Heart left ventricle (tissue), 16 donors: ENCODE data around the gene RHBDD2. TPM values are rescaled to one million over a fixed set of nuclear protein-coding genes. Genes with fewer than 3 reads are reported as not detected.
"Not testable (repeated sequence)": the region's sequence is repeated elsewhere in the genome, so short reads cannot be mapped to it uniquely, and the experiment has no call there.

Experiments used
- ATAC-seq, 4 donors: fragments of 200-7000 bp; cut with Tn5 transposase; one replicate each; pipeline ENCODE4 v1.9.1; 2020 to 2022; ENCODE audit warnings: moderate library complexity in 4 of 4, mild to moderate bottlenecking in 3 of 4, moderate number of reproducible peaks in 1 of 4
- DNase-seq, 5 donors: peaks; one replicate each; pipeline ENCODE4 v3.0.0-alpha.2; 2020
- H3K27ac ChIP-seq, 12 donors: fragments of 200-600 bp; sonication (generic) in 4 of 12; one replicate each; pipeline versions ENCODE4 v1.5.0 to v1.8.0; 2016 to 2022; ENCODE audit warnings: mild to moderate bottlenecking in 2 of 12
- H3K27me3 ChIP-seq, 9 donors: fragments of 200-600 bp; sonication (generic) in 2 of 9; one replicate each; pipeline versions ENCODE4 v1.5.1 to v1.8.0; 2016 to 2022; ENCODE audit warnings: mild to moderate bottlenecking in 3 of 9
- H3K36me3 ChIP-seq, 9 donors: fragments of 200-600 bp; sonication (generic) in 2 of 9; one replicate each; pipeline versions ENCODE4 v1.5.0 to v1.8.0; 2018 to 2022; ENCODE audit warnings: mild to moderate bottlenecking in 2 of 9
- H3K4me1 ChIP-seq, 12 donors: fragments of 200-600 bp; sonication (generic) in 4 of 12; one replicate each; pipeline versions ENCODE4 v1.5.0 to v1.8.0; 2016 to 2022; ENCODE audit warnings: mild to moderate bottlenecking in 3 of 12
- H3K4me3 ChIP-seq, 12 donors: fragments of 200-600 bp; sonication (generic) in 4 of 12; one replicate each; pipeline versions ENCODE4 v1.5.0 to v1.8.0; 2017 to 2022; ENCODE audit warnings: mild to moderate bottlenecking in 9 of 12, moderate library complexity in 4 of 12
- H3K9me3 ChIP-seq, 12 donors: fragments of 200-600 bp; sonication (generic) in 4 of 12; one replicate each; pipeline versions ENCODE4 v1.5.0 to v1.8.0; 2016 to 2022; ENCODE audit warnings: mild to moderate bottlenecking in 1 of 12
- CTCF ChIP-seq, 12 donors: fragments of 200-600 bp; sonication (generic) in 4 of 12; IDR thresholded peaks; one replicate each; pipeline versions ENCODE4 v1.5.0 to v1.8.0; 2018 to 2022; ENCODE audit warnings: antibody characterized with exemption in 12 of 12, mild to moderate bottlenecking in 5 of 12
- POLR2A ChIP-seq, 2 donors: fragments of 450-650 bp; IDR thresholded peaks; one replicate each; pipeline ENCODE4 v1.6.1; 2017; ENCODE audit warnings: antibody characterized with exemption in 2 of 2, mild to moderate bottlenecking in 2 of 2, moderate library complexity in 2 of 2
- WGBS, 4 donors: extraction: QIAGEN DNeasy Blood & Tissue Kit in 2 of 4; methylation state at CpG; one replicate each; pipeline versions ENCODE4 v1.1.5 to v1.1.7; 2013 to 2018; 5-methylcytosine and 5-hydroxymethylcytosine counted together
- intact Hi-C, 10 donors: fragments of 100-400 bp; cut with DNase I; formaldehyde crosslinking; loops; one replicate each; pipeline versions ENCODE4 v1.11.1 to v1.14.2; 2022
- long read RNA-seq, 3 donors: library from polyadenylated mRNA; unstranded; transcript quantifications; one replicate each; pipeline ENCODE4 v2.0.0, GENCODE V29; 2020 to 2021
- polyA plus RNA-seq, 2 donors: library from polyadenylated mRNA; stranded (reverse); fragments of 200-250 nt; gene quantifications; one replicate each; pipeline ENCODE4 v1.2.3, GENCODE V29; 2013
- total RNA-seq, 9 donors: library from RNA; depleted of rRNA in 2 of 9; stranded (reverse); fragments of >200 nt in 2 of 9; fragmentation: NEBNext Ultra II Directional in 3 of 9; extraction: Animal tissue kit (Norgen Biotek cat#: 25700) in 3 of 9; gene quantifications; one replicate each; pipeline versions ENCODE4 v1.1.0 to v1.2.4, GENCODE V29; 2016 to 2023
- donor health status: ischemic (EF 13 %, LVEDD 7.1; RV severe dilation, severe dysfunction).
- donor health status: healthy with polysubstance abuse.
- donor health status: DM: no; HTN: yes; CAD: no.
- donor health status: DM: no; HTN: no; CAD: no.
- donor health status: ischemic (EF 25% LVEDD 6.9; RV normal size, moderate dysfunction).
- donor health status: ischemic (EF 25% LVEDD 5.7; RV mildly dilated, moderate dysfunction).
- donor health status: healthy.
- donor health status: DM: yes; HTN: yes; CAD: no.
- donor health status: ischemic (EF 35%, LVEDD 5.7; RV mildly dilated, moderate dysfunction).
- donor health status: nonischemic (EF 11% LVEDD 7.7; RV severe dilation, severe dysfunction).
- donor health status: DM: yes; HTN: yes; CAD: no.
- donor health status: PGD.
- donor health status: ischemic (EF 29% LVEDD 5.4; RV normal size, mild dysfunction).
- donor health status: nonischemic (EF 23%, LVEDD 6.1; RV moderate dilation, normal function).

RHBDD2 gene
- total RNA-seq (10 to 100 TPM; 23.6 to 44.1 (median 32.5) TPM), polyA plus RNA-seq (10 to 100 TPM; 27.6 to 43.4 TPM)
- long read RNA-seq, donor 1, transcript RHBDD2-201 (4 exons, 1,802 nt), result major isoform, 33 of 41 reads
- long read RNA-seq, donor 1, partial matches to known transcripts, result 0 of 41 reads
- long read RNA-seq, donor 1, other reads (novel, unspliced or antisense), result 3 of 41 reads
- long read RNA-seq, donor 2, transcript RHBDD2-203 (3 exons, 1,274 nt), result minor isoform, 8 of 120 reads
- long read RNA-seq, donor 2, transcript RHBDD2-201 (4 exons, 1,802 nt), result major isoform, 106 of 120 reads
- long read RNA-seq, donor 2, partial matches to known transcripts, result 0 of 120 reads
- long read RNA-seq, donor 2, other reads (novel, unspliced or antisense), result 3 of 120 reads
- long read RNA-seq, donor 3, transcript RHBDD2-201 (4 exons, 1,802 nt), result major isoform, 18 of 29 reads
- long read RNA-seq, donor 3, partial matches to known transcripts, result 6 of 29 reads
- long read RNA-seq, donor 3, other reads (novel, unspliced or antisense), result 1 of 29 reads

- Histone ChIP-seq H3K27ac (peak within 1 kb of the TSS; percentile 11 to 89 (median 85)), H3K9me3 (no peaks in the 10 kb centered on the region), H3K4me3 (peak within 1 kb of the TSS; percentile 45 to 98 (median 88)), H3K4me1 (peaks cover 0 to 43% (median 15%) of the 10 kb centered on the region in 12 donors), H3K27me3 (no peaks in the 10 kb centered on the region), H3K36me3 (peaks cover under 1 to 36% (median 29%) of the 10 kb centered on the region in 9 donors)
- 0 to 2% (median 1%) methylated on average over 30 to 63 of the region's 65 CpGs for WGBS, 4 donors
- ATAC-seq (peak; percentile 97 to 100 (median 99)), DNase-seq (peak; percentile 96 to 98 (median 97))
- intact Hi-C loops, result loop anchor here in 6 of 10 donors (2.0 to 10.0 kb wide), 7 partner anchors 33 to 116 kb away; partner anchors contain the start of genes POR (in 3 of the 6) and TMEM120A (in 2 of the 6)
- TF ChIP-seq POLR2A (IDR thresholded peaks at IDR 0.05), result peak; percentile 90 to 99
- TF ChIP-seq CTCF (IDR thresholded peaks at IDR 0.05), result peak in 7 of 12 donors; percentile 3 to 50 (median 26)
Measured at GRCh38 chr7:75878769-75879611, at the start of gene RHBDD2. Gene RHBDD2 (plus strand): TSS chr7:75879034. CDS start chr7:75879083, 49 bp downstream.

GRCh38 chr7:75829656-75830055 lies 49.2 kb upstream of the RHBDD2 start:
- H3K4me3 ChIP-seq, intact Hi-C loops, H3K36me3 ChIP-seq, DNase-seq, H3K27ac ChIP-seq, H3K27me3 ChIP-seq, ATAC-seq, H3K9me3 ChIP-seq, H3K4me1 ChIP-seq: not testable (repeated sequence)
- 61 to 71% (median 70%) methylated on average over 6 of the region's 6 CpGs for WGBS, 4 donors

- Histone ChIP-seq H3K4me3 (no peak overlapping the region), H3K4me1 (no peaks in the 10 kb centered on the region), H3K27ac (no peak overlapping the region), H3K36me3 (no peaks in the 10 kb centered on the region), H3K9me3 (no peaks in the 10 kb centered on the region), H3K27me3 (no peaks in the 10 kb centered on the region)
- no peak for ATAC-seq
- DNase-seq, result no peak
- intact Hi-C loops, result no loop called here
- 92 to 95% (median 93%) methylated on average over 6 of the region's 6 CpGs for WGBS, 4 donors
- TF ChIP-seq CTCF (IDR thresholded peaks at IDR 0.05) (no peak), POLR2A (IDR thresholded peaks at IDR 0.05) (no peak)
Measured at GRCh38 chr7:75830978-75831377, 47.9 kb upstream of the RHBDD2 start.

GRCh38 chr7:75833662-75834061 lies 45.2 kb upstream of the RHBDD2 start:
- intact Hi-C loops, H3K4me1 ChIP-seq, H3K4me3 ChIP-seq, DNase-seq, H3K36me3 ChIP-seq, ATAC-seq, H3K27ac ChIP-seq, H3K27me3 ChIP-seq, H3K9me3 ChIP-seq: not testable (repeated sequence)
- 68 to 85% (median 83%) methylated on average over 6 of the region's 6 CpGs for WGBS, 4 donors
